ENCODE measurements around the gene PLRG1.

DNA sequence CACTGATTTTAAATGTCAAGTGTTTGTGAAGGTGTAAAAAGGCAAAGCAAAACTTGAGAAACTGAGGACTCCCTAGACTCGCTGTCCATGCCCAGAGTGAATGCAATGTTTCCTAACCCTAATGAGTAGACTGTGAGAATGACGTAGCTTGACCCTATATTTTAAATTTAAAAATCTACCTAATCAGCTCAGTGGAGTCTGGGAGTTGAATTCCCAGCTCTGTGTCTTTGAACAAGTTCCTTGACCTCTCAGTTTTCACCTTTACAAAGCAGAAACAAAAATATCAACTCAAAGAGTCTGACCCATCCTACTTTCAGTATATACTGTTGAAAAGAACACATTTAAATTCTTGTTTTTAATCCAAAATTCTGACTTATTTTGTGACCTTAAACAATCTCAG, 38.0 kb upstream of the PLRG1 start:
- TF ChIP-seq CTCF (IDR thresholded peaks at IDR 0.05) (no peak), POLR2A (IDR thresholded peaks at IDR 0.05) (no peak)

Data from esophagus squamous epithelium (tissue), 4 donors.